Hematopoietic multipotent progenitor cell treated with erythropoietin and hydrocortisone succinate and interleukin-3 and kit ligand, for 8 days (in vitro differentiated cells): ENCODE results near the gene STATH.
"Not testable (repeated sequence)": the region's sequence is repeated elsewhere in the genome, so short reads cannot be mapped to it uniquely, and the experiment has no call there.

Experiments
- DNase-seq: peaks from one replicate; pipeline ENCODE4 v3.0.0-alpha.2; 2015

Gene STATH, protein sequence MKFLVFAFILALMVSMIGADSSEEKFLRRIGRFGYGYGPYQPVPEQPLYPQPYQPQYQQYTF

GRCh38 chr4:69995526-69996016, at the start of gene STATH:
Gene STATH (plus strand): TSS chr4:69995966. CDS start chr4:69998438, 2,472 bp downstream.
- no peak for DNase-seq

DNA sequence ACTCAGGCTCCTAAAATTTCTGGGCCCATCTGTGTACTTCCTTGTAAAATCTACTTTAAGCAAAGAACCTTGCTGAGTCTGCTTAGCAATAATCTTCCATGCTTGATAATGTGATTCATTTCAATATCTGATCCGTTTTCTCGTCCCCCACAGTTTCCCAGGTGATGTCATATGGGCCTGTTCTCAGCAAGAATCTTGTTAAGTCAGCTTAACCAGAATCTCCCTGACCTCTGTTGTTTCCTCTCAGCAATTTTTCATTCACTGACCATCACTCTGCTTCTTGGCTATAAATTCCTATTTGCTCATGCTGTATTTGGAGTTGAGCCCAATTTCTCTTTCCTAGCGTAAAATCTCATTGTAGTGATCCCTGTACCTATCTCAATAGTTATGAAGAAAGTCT, 44.2 kb upstream of the STATH start:
- no peak for DNase-seq

- DNase-seq: no peak
These were observed 38.6 kb upstream of the STATH start for GRCh38 chr4:69957209-69957608.

GRCh38 chr4:69965628-69966027, 30.1 kb upstream of the STATH start, which contains the start of gene CSN2:
Gene CSN2 (minus strand): TSS chr4:69965728. CDS start chr4:69960995, 4,733 bp downstream.
- no peak for DNase-seq

GRCh38 chr4:69970071-69970470, 25.7 kb upstream of the STATH start:
- no peak for DNase-seq

DNA sequence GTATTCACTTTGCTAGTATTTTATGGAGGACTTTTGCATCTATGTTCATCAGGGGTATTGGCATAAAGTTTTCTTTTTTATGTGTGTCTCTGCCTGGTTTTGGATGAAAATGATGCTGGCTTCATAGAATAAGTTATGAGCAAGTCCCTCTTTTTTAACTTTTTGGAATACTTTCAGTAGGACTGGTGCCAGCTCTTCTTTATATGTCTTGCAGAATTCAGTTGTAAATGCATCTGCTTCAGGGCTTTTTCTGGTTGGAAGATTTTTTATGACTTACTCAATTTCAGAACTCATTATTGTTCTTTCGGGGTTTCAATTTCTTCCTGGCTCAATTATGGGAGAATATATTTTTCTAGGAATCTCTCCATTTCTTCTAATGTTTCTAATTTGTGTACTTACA, 21.1 kb upstream of the STATH start:
- no peak for DNase-seq

GRCh38 chr4:69977582-69977981, 18.2 kb upstream of the STATH start:
- no peak for DNase-seq

- DNase-seq: no peak
These were observed 11.7 kb upstream of the STATH start for GRCh38 chr4:69984030-69984443.

DNA sequence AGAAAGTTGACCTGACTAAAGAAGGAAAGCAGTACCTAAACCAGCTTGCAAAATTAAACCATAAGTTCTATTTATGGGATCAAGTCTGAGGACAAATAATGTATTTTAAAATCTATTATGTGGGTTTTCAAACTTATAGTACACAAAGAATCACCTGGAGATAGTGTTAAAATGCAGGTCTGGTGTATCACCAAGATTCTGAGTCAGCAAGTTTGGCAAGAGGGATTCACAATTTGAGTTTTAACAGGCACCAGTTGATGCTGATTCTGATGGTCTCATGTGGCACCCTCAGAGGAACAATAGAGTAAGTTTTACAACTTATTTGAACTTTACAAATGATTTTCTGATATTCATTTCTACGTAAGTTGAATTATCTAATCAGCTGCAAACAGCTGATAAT, 9.1 kb upstream of the STATH start:
- no peak for DNase-seq

DNA sequence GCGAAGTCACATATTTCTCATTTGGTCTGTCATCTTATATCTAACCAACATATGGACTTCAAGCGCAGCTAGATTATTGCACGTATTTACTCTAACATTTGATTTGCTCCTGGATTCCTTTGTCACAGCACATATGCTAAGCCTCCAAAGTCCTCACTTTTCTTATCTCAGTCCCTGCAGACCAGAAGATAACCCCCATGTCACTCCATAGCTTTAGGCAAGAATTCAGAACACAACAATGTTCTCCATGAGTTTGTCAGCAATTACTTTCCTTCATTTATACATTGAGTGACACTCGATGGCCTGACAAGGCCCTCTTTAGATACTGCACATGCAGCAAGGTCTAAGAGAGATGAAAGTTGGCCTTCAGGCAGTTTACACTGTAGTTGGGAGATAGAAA, 4.8 kb upstream of the STATH start:
- no peak for DNase-seq

DNA sequence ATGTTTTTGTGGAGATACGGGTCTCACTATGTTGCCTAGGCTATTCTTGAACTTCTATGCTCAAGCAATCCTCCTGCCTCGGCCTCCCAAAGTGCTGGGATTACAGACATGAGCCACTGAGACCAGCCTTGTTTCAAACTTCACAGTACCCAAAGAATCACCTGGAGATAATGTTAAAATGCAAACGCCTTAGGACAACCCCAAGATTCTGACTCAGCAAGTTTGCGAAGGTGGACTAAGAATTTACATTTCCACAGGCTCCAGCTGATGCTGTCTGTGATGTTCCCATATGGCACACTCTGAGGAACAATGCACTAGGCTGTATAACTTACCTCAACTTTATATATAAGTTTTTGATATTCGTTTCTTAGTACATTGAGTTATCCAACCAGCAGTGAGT, 984 bp upstream of the STATH start:
- DNase-seq: no peak

DNA sequence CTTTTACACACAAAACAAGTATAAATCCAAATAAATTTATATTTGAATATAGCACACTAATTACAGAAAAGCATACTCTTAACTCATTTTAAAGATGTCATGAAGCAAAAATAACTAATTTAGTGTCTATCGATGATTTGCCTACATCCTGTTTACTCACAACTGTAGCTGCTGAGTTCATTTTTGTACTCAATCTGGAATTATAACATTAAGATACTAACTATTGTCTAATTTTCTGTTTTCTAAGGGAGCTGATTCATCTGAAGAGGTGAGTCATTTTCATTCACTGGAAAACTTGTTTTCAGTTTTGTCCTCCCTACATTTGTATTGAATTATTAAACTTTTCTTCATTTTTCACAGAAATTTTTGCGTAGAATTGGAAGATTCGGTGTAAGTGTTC, 3.7 kb downstream of the STATH start:
- no peak for DNase-seq

- DNase-seq: peak; percentile 75
These were observed 4.9 kb downstream of the STATH start for GRCh38 chr4:70000711-70001110.

GRCh38 chr4:70002507-70002906, 6.7 kb downstream of the STATH start:
- DNase-seq: no peak

DNA sequence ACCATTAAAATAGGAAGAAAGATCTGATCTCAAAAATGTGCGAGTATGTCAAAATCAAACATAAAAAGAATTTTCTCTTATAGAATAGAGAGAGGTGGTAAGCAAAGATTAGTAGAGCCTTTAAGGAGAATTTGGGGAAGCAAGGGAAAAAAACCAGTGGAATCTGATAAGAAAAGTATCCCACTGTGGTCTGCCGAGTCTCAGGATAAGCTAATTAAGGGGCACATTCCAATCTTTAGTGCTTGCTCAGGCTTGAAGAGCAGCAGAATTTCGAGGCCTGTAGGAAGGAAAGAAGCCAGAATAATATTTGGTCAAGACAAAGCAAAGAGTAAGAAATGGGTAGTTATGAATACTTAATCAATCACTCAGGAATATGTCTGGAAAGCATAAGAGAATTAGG, 13.0 kb downstream of the STATH start:
- DNase-seq: no peak

- not testable (repeated sequence) for DNase-seq
These were observed 23.2 kb downstream of the STATH start for GRCh38 chr4:70019006-70019405.

- DNase-seq: no peak
These were observed 27.5 kb downstream of the STATH start for GRCh38 chr4:70023218-70023617.

GRCh38 chr4:70027011-70027410, 31.2 kb downstream of the STATH start:
- DNase-seq: no peak

DNA sequence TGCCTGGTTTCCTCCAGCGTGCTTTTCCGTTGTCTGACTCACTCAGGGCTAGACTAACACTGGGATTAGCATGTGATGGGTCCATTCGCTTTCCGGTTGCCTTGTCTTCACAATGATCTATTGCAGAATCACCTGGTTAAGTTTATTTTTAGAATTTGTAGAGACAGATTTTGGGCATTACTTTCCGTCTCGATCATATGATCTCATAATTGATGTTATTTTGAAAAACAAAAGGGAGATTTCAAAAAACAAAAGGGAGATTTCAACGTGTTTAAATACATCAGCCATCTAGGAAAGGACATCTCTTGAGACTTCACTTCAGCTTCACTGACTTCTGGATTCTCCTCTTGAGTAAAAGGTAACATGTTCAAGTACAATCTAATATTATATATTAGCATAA, 32.4 kb downstream of the STATH start, which contains the start of gene HTN3:
TSS of gene HTN3 (plus strand) at position 301 of the 400 bp plus-strand sequence. CDS start 2,282 bp downstream, outside the sequence.
- not testable (repeated sequence) for DNase-seq

DNA sequence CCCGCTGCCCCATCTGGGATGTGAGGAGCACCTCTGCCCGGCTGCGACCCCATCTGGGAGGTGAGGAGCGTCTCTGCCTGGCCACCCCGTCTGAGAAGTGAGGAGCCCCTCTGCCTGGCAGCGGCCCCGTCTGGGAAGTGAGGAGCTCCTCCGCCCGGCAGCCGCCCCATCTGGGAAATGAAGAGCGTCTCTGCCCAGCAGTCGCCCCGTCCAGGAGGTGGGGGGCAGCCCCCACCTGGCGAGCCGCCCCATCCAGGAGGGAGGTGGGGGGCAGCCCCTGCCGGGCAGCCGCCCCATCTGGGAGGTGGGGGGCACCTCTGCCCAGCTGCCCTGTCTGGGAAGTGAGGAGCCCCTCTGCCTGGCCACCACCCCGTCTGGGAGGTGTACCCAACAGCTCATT, 41.8 kb downstream of the STATH start:
- DNase-seq: not testable (repeated sequence)

- not testable (repeated sequence) for DNase-seq
These were observed 44.2 kb downstream of the STATH start for GRCh38 chr4:70039928-70040327.

- DNase-seq: no peak
These were observed 46.0 kb downstream of the STATH start for GRCh38 chr4:70041652-70042286.

- not testable (repeated sequence) for DNase-seq
These were observed 54.4 kb downstream of the STATH start, which contains the start of gene HTN1 for GRCh38 chr4:70050138-70050537. Gene HTN1 (plus strand): TSS chr4:70050438. CDS start chr4:70053077, 2,639 bp downstream.
